Hepatocyte (in vitro differentiated cells): ENCODE data around the gene WNT5B.

Experiments used
- EZH2 ChIP-seq: fragments of 200-600 bp; sonication (generic); IDR thresholded peaks from 2 replicates; pipeline ENCODE4 v1.6.1; 2016; ENCODE audit warnings: antibody characterized with exemption, mild to moderate bottlenecking, borderline replicate concordance
- EZH2phosphoT487 ChIP-seq: fragments of 200-600 bp; sonication (generic); IDR thresholded peaks from one replicate; pipeline ENCODE4 v1.6.1; 2018; ENCODE audit warnings: antibody characterized with exemption, mild to moderate bottlenecking, low read depth, moderate library complexity; ENCODE audit not compliant: unreplicated experiment, severe bottlenecking
- TF ChIP-seq, protein P1 (sequence below): fragments of 200-600 bp; sonication (generic); IDR thresholded peaks from 2 replicates; pipeline ENCODE4 v1.5.1; 2016; ENCODE audit warnings: antibody characterized with exemption, mild to moderate bottlenecking; ENCODE audit not compliant: poor library complexity

DNA sequence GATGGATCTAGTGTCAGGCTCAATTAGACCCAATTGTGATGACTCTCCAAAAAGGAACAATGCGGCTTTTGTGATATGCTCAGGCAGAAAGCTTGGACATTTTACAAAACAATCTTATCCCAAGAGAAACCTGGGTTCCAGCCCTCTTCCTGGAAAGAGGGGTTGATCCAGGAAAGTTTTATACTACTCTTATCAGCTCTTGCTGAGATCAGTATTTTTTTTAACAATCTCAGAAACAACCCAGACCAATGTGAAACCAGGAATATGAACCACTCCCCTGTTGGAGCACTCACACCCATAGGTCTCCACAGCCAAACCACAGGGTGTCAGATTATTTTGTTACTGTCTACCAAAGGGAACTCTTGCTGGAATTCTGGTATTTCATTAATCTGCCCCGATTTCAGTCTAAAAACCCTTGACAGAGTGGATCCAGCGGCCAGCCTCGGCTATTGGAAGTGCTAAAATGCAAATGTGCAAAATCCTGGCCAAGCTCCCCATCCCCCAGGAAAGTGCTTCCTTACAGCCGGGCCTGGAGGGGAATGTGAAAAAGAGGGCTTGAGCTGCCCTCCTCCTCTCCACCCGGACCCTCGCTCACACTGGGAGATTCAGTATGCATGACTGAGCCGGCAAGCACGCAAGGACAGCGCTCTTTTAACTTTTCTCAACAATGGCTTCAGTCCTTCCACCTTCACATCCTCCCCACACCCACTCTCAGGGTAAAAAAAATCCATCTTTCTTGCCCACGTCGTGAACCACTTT lies 38.6 kb upstream of the WNT5B start:
- TF ChIP-seq, protein P1, sequence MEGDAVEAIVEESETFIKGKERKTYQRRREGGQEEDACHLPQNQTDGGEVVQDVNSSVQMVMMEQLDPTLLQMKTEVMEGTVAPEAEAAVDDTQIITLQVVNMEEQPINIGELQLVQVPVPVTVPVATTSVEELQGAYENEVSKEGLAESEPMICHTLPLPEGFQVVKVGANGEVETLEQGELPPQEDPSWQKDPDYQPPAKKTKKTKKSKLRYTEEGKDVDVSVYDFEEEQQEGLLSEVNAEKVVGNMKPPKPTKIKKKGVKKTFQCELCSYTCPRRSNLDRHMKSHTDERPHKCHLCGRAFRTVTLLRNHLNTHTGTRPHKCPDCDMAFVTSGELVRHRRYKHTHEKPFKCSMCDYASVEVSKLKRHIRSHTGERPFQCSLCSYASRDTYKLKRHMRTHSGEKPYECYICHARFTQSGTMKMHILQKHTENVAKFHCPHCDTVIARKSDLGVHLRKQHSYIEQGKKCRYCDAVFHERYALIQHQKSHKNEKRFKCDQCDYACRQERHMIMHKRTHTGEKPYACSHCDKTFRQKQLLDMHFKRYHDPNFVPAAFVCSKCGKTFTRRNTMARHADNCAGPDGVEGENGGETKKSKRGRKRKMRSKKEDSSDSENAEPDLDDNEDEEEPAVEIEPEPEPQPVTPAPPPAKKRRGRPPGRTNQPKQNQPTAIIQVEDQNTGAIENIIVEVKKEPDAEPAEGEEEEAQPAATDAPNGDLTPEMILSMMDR = no peak
- TF ChIP-seq EZH2 (no peak), EZH2phosphoT487 (no peak)
